AG04449 (cell line): Measurements from ENCODE around the gene UNC5B.

Experiments used
- CTCF ChIA-PET: fragments of 350-600 bp; formaldehyde crosslinking; extraction: SDS; loops from one replicate; lab custom pipeline; 2021; ENCODE audit warnings: antibody characterized with exemption; lab: Yijun Ruan, JAX
- POLR2A ChIA-PET: fragments of 400-600, 350-600 bp; formaldehyde crosslinking; extraction: SDS; loops from one replicate; lab custom pipeline; 2020; ENCODE audit warnings: antibody characterized with exemption, inconsistent platforms; lab: Yijun Ruan, JAX
- DNase-seq: peaks from one replicate; pipeline ENCODE4 v3.0.0-alpha.2; 2010; ENCODE audit warnings: low read depth, low spot score
- H3K4me3 ChIP-seq: 2 replicates; pipeline ENCODE4 v1.5.1; 2011; ENCODE audit warnings: low read depth, mild to moderate bottlenecking, control low read depth, low read length
- TF ChIP-seq, protein P1 (sequence below): IDR thresholded peaks from one replicate; pipeline ENCODE4 v1.5.1; 2011; ENCODE audit warnings: mild to moderate bottlenecking, moderate library complexity, low read length, control low read depth, inconsistent platforms; ENCODE audit not compliant: insufficient read depth; ENCODE audit errors: missing control alignments

The UNC5B gene

GRCh38 chr10:71262027-71262426, 49.7 kb downstream of the UNC5B start:
- ChIA-PET POLR2A (no interaction called here), CTCF (no interaction called here)
- DNase-seq = no peak
- TF ChIP-seq, protein P1, sequence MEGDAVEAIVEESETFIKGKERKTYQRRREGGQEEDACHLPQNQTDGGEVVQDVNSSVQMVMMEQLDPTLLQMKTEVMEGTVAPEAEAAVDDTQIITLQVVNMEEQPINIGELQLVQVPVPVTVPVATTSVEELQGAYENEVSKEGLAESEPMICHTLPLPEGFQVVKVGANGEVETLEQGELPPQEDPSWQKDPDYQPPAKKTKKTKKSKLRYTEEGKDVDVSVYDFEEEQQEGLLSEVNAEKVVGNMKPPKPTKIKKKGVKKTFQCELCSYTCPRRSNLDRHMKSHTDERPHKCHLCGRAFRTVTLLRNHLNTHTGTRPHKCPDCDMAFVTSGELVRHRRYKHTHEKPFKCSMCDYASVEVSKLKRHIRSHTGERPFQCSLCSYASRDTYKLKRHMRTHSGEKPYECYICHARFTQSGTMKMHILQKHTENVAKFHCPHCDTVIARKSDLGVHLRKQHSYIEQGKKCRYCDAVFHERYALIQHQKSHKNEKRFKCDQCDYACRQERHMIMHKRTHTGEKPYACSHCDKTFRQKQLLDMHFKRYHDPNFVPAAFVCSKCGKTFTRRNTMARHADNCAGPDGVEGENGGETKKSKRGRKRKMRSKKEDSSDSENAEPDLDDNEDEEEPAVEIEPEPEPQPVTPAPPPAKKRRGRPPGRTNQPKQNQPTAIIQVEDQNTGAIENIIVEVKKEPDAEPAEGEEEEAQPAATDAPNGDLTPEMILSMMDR = no peak
- no peak overlapping the region for H3K4me3 ChIP-seq

- POLR2A ChIA-PET = no interaction called here
- CTCF ChIA-PET = no interaction called here
These were observed 50.4 kb downstream of the UNC5B start for GRCh38 chr10:71262817-71263216.

DNA sequence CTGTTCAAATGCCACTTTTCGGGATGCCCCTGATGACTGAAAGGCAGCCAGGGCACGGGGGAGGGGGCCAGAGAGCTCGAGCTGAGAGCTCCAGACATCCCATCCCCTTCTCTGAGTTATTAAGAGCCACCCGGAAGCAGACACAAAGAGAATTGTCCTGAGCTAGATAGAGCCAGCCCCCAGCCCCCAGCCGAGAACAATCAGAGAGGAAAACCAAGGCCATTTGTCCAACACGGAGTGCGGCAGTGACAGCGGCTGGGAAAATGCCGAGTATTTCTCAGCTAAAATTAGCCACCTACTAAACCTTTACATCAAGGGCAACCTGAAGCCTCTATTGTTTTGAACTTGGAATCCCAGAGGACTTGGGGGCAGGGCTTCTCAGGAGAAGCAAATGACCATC, 51.0 kb downstream of the UNC5B start:
- CTCF ChIA-PET = interaction anchor here (0.7 to 10.1 kb wide), 4 partner anchors 12 to 360 kb away, joined by 4 to 152 read pairs (median 6); no protein-coding TSS in a partner anchor
- no peak overlapping the region for H3K4me3 ChIP-seq
- POLR2A ChIA-PET = no interaction called here
- TF ChIP-seq, protein P1 = no peak
- DNase-seq = no peak

More at GRCh38 chr10:71262817-71263216, 50.4 kb downstream of the UNC5B start:
- no peak overlapping the region for H3K4me3 ChIP-seq
- DNase-seq = no peak
- TF ChIP-seq, protein P1 = no peak

DNA sequence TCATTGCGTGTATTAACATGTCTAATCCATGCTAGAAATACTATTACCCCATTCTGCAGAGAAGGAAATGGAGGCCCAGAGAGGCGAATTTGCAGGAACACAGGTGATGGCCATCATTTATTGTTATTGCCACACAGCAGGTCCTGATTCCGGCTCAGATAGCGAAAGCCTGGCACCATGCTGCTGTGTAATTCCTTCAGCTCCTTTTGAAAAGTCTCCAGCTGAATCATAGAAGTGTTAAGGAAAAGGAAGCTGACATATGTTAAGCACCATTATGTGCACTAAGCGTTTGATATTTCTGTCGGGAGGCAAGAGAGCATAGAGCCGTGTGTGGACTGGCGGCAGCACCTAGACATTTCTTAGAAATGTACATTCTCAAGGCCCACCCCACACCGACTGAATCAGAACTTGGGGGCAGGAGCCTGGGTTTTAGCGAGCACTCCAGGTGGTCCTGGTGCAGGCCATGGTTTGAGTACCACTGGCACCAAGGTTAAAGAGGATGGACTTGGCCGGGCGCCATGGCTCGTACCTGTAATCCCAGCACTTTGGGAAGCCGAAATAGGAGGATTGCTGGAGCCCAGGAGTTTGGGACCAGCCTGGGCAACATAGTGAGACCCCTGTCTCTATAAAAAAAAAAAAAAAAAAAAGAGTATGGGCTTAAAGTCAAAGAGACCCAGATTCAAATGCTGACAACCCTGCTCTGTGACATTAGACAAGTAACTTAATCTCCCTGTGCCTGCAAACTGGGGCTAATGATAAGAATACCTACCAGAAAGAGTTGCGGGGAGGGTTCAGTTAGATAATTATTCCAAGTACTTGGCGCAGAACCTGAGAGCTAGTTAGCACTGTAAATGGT, 52.2 kb downstream of the UNC5B start:
- ChIA-PET CTCF (interaction anchor here (0.8 to 10.1 kb wide), 10 partner anchors 9 to 361 kb away, joined by 3 to 152 read pairs (median 6); no protein-coding TSS in a partner anchor), POLR2A (no interaction called here)
- H3K4me3 ChIP-seq = no peak overlapping the region
- no peak for DNase-seq
- TF ChIP-seq, protein P1 = no peak

DNA sequence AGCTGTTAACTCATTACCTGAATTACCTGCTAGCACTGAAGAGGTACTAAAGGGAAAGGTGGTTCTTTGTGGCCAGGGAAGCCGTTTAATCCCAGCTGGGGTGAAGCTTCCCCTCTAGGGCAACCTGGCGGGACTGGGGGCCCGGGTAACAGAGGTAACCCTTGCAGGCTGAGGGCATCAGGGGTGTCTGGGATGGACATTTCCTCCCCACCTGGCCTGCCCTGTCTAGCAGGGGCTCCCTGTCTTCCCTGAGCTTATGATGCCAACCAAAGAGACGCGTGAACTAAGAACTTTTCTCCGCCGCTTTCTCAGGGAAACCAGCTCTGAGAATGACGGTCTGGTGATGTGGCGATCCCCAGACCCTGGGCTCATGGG, 52.8 kb downstream of the UNC5B start:
- DNase-seq = no peak
- ChIA-PET CTCF (interaction anchor here (0.9 to 10.1 kb wide), 8 partner anchors 9 to 340 kb away, joined by 3 to 152 read pairs (median 8); no protein-coding TSS in a partner anchor), POLR2A (no interaction called here)
- TF ChIP-seq, protein P1 = no peak
- no peak overlapping the region for H3K4me3 ChIP-seq

DNA sequence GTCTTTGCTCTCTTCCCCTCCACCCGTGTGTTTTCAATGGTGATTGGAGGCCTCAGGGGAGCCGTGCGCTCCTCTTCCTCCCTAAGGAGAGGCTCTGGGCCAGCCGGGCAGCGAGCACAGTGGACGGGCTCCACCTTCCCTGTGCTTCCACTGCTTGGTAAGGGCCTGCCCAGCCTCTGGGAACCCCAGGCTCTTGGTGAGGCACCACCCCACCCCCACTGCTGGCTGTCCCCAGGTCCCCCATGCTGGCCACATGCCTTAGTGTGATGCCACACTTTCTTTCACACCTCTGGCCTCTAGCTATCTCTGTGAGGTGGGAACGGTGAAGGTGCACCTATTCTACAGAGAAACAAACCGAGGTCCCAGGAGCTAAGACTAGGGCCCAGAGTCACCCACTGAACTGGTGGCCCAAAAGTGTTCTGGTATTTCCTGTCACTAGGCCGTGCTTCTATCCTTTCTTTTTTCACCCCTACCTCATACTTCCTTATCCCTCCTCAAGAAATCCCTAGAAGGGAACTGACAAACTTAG, 53.3 kb downstream of the UNC5B start:
- no peak for DNase-seq
- TF ChIP-seq, protein P1 = no peak
- POLR2A ChIA-PET = no interaction called here
- no peak overlapping the region for H3K4me3 ChIP-seq
- CTCF ChIA-PET = interaction anchor here (0.9 to 10.1 kb wide), 9 partner anchors 8 to 340 kb away, joined by 3 to 152 read pairs (median 4); no protein-coding TSS in a partner anchor
